Kidney epithelial cell (primary cell): Measurements from ENCODE around the gene TENM4. TPM values are rescaled to one million over a fixed set of nuclear protein-coding genes. Genes with fewer than 3 reads are reported as not detected.

Source experiments
- DNase-seq: peaks from one replicate; pipeline ENCODE4 v3.0.0-alpha.2; 2010; ENCODE audit warnings: low read depth
- H3K27me3 ChIP-seq: 2 replicates; pipeline ENCODE4 v1.6.0; 2011; ENCODE audit warnings: low read length; ENCODE audit not compliant: control insufficient read depth, insufficient read depth
- H3K36me3 ChIP-seq: 2 replicates; pipeline ENCODE4 v1.5.1; 2011; ENCODE audit warnings: low read length; ENCODE audit not compliant: control insufficient read depth, insufficient read depth
- H3K4me3 ChIP-seq: 2 replicates; pipeline ENCODE4 v1.5.1; 2011; ENCODE audit warnings: low read depth, mild to moderate bottlenecking, control low read depth, low read length
- total RNA-seq: library from RNA; depleted of rRNA; stranded (reverse); fragments of >200 nt; gene quantifications from 2 replicates; pipeline ENCODE4 v1.2.3, GENCODE V29; 2015
- TF ChIP-seq, protein P1 (sequence below): IDR thresholded peaks from 2 replicates; pipeline ENCODE4 v1.5.1; 2011; ENCODE audit warnings: mild to moderate bottlenecking, moderate library complexity, low read length, control low read depth, inconsistent platforms; ENCODE audit not compliant: insufficient read depth, poor library complexity, severe bottlenecking

The TENM4 gene
- total RNA-seq, 1 donor from 2014 or later, result 35.3 TPM

DNA sequence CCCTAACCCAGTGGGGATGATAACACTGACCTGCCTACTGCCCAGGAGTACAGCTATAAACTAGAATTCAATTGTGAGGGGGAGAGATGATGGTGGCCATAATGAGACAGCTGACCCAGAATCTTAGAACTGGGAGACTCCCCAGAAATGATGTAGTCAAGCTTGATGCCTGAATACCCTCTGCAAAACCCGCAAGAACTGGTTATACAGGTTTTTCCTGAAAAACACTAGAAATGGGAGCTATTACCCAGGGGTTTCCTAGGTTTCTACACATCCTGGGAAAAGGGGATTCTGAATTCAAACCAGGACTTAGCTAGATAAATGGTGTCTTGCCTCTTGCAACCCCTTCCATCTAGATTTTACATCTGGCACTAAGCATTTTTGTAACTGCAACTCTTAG lies 752.4 kb downstream of the TENM4 start:
- no peak for DNase-seq
- peaks cover 5% of the 10 kb centered on the region for H3K36me3 ChIP-seq
- no peaks in the 10 kb centered on the region for H3K27me3 ChIP-seq
- H3K4me3 ChIP-seq, result no peak overlapping the region
- TF ChIP-seq, protein P1, sequence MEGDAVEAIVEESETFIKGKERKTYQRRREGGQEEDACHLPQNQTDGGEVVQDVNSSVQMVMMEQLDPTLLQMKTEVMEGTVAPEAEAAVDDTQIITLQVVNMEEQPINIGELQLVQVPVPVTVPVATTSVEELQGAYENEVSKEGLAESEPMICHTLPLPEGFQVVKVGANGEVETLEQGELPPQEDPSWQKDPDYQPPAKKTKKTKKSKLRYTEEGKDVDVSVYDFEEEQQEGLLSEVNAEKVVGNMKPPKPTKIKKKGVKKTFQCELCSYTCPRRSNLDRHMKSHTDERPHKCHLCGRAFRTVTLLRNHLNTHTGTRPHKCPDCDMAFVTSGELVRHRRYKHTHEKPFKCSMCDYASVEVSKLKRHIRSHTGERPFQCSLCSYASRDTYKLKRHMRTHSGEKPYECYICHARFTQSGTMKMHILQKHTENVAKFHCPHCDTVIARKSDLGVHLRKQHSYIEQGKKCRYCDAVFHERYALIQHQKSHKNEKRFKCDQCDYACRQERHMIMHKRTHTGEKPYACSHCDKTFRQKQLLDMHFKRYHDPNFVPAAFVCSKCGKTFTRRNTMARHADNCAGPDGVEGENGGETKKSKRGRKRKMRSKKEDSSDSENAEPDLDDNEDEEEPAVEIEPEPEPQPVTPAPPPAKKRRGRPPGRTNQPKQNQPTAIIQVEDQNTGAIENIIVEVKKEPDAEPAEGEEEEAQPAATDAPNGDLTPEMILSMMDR, result no peak

DNA sequence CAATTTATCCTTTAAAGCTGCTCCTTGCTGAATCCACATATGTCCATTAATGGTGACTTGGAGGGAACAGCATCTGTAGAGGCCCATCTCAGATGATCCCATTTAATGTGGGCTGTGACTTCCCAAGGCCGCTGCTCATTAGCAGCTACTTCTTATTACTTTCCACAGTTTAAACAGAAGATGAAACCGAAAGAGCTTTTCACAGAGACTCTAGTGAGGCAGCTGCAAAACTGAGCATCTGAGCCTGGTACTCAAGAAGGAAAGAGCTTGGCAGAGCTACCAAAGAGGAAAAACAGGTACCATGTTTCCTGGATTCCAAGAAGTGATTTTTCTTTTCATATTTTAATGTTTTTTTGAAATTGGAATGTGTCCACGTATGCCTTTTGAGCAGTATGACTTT lies 755.7 kb downstream of the TENM4 start:
- Histone ChIP-seq H3K27me3 (no peaks in the 10 kb centered on the region), H3K4me3 (no peak overlapping the region), H3K36me3 (peaks cover 5% of the 10 kb centered on the region)
- TF ChIP-seq, protein P1, result no peak
- DNase-seq, result no peak

DNA sequence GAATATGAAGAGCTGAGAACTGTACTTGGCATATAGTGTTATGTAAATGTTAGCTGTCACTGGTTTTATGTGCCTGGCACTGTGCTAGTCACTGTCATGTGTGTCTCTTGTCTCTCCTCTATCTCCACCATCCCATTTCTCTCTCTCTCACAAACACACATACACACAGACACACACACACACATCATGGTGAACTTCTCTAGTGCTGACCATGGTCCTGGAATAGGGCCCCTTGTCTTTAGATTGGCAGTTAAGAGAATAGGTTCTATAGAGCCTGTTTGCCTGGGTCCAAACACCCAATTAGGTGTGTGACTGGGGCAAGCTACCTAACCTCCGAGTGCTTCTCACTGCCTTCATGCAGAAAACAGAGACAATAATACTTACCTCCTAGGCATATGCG lies 756.5 kb downstream of the TENM4 start:
- no peak overlapping the region for H3K4me3 ChIP-seq
- DNase-seq, result no peak

DNA sequence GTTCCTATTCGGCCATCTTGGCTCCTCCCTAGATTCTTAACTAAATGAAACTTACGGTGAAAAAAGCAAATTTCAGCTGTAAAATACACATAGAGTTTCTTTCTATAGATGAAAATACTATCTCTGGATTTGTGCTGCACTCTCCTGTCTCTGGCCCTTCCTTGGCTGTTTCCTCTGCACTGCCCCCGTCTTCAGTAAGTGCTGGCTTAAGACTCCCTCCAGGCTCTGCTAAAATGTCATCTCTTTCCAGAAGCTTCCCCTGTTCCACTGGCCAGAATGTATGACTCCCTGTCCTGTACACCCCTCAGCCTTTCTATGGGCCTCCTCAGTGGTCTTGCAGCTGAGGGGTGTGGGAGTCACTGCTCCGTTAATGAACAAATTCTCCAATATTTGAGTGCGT lies 757.1 kb downstream of the TENM4 start:
- H3K36me3 ChIP-seq, result peaks cover 5% of the 10 kb centered on the region
- H3K4me3 ChIP-seq, result no peak overlapping the region
- TF ChIP-seq, protein P1, result no peak
- H3K27me3 ChIP-seq, result no peaks in the 10 kb centered on the region
- DNase-seq, result no peak

More for the DNA sequence above, 756.5 kb downstream of the TENM4 start:
- Histone ChIP-seq H3K36me3 (peaks cover 5% of the 10 kb centered on the region), H3K27me3 (no peaks in the 10 kb centered on the region)
- TF ChIP-seq, protein P1, result no peak

DNA sequence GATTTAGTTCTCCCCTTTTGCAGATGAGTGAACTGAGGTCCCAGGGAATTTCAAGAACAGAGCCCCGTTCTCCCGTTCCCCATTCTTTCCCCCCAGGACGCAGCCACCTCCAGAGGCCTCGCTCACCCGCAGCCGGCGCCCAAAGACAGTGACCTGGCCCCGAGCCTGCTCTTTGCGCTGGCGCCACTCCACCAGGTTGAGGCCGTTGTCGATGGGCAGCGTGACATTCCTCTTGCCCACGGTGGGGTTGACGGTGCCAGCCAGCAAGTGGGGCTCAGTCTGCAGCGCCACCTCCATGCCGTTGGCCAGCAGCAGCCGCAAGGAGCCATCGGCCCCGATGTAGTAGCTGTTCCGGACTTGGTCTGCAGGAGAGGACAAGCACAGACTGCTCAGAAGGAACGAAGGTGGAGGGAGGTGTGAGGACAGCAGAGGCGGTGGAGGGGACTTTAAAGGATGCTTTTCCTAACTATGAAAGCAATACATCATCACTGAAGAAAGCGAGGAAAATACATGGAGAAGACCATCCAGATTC lies 764.7 kb downstream of the TENM4 start:
- TF ChIP-seq, protein P1, result no peak
- peaks cover 1% of the 10 kb centered on the region for H3K36me3 ChIP-seq
- H3K27me3 ChIP-seq, result no peaks in the 10 kb centered on the region
- no peak overlapping the region for H3K4me3 ChIP-seq
- no peak for DNase-seq
